Left renal pelvis (tissue), 4 donors: Measurements from ENCODE around the gene CAMK1D. TPM values are rescaled to one million over a fixed set of nuclear protein-coding genes. Genes with fewer than 3 reads are reported as not detected.

Source experiments
- DNase-seq, 4 donors: peaks; one replicate each; pipeline ENCODE4 v3.0.0-alpha.2; 2013; ENCODE audit warnings: low read depth in 4 of 4, low spot score in 3 of 4
- polyA plus RNA-seq, 4 donors: library from polyadenylated mRNA; unstranded; fragments of 120-200 nt; gene quantifications; one replicate each; pipeline ENCODE4 v1.2.1, GENCODE V29; 2013; ENCODE audit not compliant: insufficient read length in 4 of 4

CAMK1D gene
- polyA plus RNA-seq, 4 donors, result 11.1 to 20.6 (median 11.2) TPM

DNA sequence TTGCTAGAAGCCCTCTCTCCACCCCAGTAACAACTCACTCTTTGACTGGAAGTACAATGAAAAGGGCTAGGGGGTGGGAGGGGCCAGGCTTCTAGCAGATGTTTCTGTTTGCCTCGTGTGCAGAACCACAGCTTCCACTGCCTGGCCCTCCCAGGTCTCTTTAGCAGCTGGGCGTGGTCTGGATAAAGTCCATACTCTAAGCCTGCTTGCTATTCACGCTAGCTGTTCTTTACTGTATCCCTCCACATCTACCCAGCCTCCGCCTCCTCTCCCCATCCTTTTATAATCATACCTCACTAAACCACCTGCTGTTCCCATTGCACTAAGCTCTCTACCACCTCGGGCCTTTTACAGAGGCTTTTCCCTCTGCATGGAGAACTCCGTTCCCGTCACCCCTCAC is 288.8 kb downstream of the CAMK1D start:
- no peak for DNase-seq

DNA sequence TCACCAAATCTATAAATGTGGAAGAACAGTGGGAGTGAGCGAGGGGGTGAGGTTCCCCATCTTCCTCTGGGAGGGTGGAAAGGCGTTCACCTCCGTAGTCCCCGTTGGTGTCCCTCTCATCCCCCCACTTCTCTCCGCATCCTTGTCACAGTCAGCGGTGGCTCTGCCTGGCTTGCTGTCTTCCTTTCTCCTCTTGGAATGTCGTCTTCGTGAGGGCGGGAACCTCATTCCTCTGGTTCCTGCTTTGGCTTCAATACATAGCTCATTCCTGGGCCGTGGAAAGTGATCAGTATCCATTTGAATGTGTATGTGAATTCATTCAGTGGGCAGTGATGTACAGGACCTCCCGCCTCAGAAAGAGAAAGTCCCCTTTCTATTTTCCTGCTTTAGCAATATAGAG is 289.4 kb downstream of the CAMK1D start:
- DNase-seq, result no peak

DNA sequence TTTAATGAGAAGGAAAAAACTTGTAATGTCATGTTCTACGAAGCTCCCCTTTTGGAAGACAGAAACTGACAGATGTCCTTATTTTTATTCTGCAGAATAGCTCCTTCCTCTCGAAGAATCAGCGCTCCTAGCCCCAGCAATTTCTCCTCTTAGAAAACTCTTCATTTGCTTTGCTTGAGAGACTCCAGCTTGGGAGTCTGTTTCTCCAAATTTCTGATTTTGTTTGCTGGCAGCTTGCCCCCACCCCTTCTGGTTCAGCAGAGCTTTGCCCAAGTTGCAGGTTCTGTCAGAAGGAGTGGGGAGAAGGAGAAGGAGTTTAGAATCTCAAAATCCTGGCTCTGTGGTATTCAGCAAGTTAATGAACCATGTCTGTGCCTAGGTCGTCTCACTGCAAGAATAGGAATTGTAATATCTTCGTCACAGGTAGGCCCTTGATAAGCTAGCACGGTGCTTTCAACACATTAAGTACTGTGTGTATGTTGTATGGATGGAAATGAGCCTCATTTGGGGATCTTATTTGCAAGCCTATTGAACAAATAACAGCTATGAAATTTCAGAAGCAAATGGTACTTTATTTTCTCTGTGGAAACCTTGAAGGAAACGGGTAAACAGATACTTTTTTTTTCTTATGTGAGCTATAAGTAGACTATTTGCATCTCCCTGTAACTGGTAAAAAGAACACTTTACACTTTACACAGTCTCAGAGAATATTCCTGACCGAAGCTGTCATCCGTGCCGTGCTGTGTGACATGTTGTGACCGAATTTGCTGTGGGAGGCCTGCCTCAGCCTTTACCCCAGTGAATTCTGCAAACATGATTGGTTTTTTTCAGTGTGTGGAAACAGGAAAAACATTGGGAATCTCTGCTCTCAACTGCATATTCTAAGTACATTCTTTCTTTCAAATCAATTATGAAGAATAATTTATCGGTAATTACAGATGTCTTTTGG is 290.9 kb downstream of the CAMK1D start:
- no peak for DNase-seq

DNA sequence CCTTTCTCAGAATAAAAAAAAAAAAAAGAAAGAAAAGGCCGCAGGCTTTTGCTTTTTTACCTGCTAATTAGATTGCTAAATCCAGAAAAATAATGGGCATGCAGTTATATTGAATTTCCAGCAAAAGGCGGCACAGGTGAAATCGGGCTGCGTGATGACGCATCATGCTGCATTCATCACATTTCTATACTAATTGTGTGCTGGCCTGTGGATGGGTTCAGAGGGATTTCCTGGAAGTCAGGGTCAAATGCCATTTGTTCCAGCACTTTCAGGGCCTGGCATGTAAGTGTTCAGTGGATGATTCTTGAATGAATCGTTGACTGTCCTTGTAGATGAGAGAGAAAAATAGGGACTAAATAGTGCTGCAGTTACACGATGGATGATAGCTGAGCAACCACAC is 292.7 kb downstream of the CAMK1D start:
- no peak for DNase-seq

- no peak for DNase-seq
These were observed 293.9 kb downstream of the CAMK1D start for GRCh38 chr10:12643279-12643678.

DNA sequence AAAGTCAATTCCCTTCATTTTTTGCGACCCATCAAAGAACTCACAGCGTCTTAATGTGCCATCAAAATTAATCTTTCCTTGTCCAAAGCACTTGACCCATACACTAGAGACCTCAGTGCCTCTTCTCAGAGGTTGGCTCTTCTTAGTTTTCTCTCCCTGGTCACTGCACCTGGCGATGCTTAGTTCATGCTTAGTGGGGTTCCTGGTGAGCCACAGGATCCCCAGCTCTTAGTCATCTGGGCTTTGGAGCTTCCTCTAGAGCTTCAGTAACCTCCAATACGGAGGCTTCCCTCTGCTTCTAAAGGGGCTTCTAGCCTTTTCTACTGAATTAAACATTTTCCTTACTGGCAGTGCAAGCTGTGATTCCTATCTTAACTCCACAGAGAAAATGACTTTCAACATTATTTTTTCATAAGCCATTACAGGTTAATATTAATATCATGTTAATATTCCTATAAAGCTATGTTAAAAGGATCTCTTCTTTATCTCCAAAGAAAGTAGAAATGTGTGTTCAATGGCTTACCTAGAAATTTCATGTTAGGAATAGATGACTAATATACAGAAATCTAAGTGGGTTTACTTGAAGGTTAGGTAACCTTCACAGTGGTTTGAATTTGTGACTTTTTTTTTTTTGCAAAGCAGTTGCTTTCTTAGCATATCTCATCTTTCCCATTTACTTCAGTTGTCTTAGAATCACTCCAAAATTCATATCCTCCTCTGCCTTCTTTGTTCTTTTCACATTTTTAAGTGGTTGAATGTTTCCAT is 295.2 kb downstream of the CAMK1D start:
- no peak for DNase-seq

DNA sequence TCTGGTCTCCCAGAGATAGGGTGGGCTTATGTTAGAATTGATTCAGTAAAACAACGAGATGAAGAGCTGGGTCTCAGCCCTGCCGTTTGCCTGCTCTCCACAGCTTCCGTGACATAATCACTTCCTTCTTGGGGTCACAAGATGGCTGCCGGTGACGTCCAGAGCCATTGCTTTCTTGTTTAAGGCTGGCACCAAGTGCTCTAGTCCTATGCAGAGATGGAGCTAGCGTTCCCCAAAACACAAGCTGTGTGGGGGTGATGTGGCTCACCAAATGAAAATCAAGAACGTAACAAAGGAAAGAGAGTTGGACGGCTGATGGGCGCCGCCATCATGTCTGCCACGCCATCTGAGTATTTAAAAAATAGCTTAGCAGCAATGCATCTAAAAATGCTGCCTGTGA is 296.1 kb downstream of the CAMK1D start:
- DNase-seq, result no peak

DNA sequence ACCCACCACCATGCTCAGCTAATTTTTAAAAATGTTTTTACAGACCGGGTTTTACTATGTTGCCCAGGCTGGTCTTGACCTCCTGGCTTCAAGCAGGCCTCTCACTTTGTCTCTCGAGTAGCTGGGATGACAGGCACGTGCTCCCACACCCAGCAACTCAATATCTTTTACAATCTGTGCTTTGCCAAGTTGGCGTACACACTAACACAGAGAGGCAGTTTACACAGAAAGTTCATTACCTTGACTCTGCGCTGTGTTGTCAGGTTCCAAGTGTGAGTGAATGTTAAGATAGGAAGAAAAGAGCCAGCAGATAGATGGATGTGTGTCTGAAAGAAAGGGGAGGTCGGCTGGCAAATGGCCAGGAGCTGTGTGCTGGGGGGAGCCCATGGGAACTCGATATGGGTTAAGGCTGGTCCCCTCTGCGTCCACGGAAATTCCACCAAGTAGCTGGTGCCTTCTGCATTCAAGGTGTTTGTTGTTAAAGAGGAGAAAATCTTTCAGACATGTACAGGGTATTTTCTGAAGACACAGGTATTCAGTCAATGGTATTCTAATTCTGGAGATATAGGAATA is 299.8 kb downstream of the CAMK1D start:
- DNase-seq, result no peak

GRCh38 chr10:12650122-12650521 is 300.8 kb downstream of the CAMK1D start:
- DNase-seq, result no peak

- DNase-seq, result no peak
These were observed 301.4 kb downstream of the CAMK1D start for GRCh38 chr10:12650538-12651298.

DNA sequence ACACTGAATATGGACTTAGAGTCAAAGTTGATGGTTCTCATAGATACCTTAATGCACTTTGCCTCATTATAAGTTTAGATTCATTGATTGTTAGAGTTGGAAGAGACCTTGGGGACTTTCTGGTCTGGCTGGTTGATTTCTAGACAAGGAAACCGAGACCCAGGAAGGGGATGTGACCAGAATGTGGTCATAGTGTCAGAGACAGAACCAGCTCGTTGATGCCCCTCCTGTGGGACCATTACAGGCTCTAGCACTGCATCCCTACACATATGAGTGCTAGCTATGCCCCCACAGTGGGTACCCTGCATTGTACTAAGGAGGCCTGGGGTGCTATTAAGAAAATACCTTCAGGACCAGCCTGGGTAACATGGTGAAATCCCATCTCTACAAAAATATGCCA is 306.6 kb downstream of the CAMK1D start:
- no peak for DNase-seq

DNA sequence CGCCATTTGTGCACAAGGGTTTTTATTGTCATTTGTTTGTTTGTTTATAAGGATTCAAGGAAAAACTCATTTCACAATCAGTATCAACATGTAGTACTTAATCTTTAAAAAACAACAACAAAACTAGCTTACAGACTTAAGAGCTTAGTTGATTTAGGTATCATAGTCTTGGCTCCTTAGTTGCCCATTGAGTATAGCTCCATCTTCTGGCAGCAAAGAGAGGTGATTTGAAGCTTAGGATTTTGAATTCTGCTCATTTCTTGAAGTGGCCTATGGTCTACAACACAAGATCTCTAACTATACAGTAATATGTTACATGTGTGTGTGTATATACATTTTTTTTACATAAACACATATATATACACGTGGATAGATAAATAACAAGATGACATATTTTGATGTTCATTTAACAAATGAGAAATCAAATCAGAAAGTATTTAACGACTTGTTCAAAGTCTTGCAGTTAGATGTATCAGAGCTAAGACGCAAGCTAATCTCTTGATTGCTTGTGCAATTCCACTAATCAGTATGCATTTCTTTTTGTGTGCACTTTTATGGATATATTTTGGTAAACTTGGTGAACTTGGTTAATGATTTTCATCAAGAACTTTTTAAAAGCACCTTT is 307.3 kb downstream of the CAMK1D start:
- DNase-seq, result no peak

DNA sequence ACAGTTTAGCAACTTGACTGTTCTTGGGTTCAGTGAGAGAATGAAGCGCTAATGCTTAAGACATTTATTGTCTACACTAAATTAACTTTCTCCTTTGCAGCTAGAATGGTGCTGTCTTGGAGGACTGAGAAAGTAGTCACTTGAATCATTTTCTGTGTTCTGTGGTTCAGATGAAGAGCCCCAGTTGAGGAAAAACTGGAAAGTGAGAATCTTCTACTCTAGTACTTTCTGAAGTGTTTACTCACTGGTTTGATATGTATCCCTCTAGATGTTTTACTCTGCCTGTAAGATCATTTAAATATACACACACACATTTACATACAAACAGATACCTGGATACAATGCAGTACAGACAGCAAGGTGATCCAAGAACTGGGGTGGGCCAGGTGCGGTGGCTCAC is 308.1 kb downstream of the CAMK1D start:
- DNase-seq, result no peak

GRCh38 chr10:12658526-12658925 is 309.2 kb downstream of the CAMK1D start:
- no peak for DNase-seq

DNA sequence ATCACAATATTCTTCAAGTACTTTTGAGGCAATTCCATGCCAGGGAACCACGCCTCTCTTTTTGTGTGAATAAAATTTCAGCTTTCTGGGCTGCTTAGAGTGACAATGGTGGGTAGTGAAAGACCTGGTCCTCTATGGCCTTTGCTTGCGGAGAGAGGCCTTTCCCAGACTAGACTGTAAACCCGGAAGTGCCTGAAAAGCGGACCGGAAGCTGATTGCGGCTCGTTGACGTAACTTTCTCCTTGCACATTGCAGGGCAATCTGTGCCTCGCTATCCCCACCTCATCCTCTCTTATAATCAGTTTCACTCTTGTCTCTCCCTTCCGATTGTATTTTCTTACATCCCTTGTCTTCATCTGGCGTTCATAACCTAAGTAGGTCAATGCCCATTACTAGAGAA is 310.4 kb downstream of the CAMK1D start:
- DNase-seq, result no peak

- DNase-seq, result no peak
These were observed 311.5 kb downstream of the CAMK1D start for GRCh38 chr10:12660812-12661211.

DNA sequence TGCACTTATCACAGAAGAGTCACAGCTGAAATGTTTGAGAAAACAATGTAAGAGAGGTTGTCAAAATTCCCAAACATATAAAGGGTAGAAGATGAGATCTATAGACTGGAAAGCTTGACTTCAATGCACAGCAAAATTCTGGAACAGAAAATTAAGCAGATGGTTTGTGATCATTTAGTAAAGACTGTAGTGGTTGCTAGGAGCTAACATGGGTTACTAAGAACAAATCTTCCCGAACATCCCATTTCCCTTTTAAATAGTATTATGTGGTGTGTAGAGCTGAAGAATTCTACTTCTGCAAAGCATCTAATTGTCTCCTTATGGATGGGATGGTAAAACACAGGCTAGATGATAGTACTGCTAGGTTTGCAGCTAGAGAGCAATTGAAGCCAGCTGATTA is 312.3 kb downstream of the CAMK1D start:
- DNase-seq, result no peak

- no peak for DNase-seq
These were observed 314.5 kb downstream of the CAMK1D start for GRCh38 chr10:12663863-12664262.

DNA sequence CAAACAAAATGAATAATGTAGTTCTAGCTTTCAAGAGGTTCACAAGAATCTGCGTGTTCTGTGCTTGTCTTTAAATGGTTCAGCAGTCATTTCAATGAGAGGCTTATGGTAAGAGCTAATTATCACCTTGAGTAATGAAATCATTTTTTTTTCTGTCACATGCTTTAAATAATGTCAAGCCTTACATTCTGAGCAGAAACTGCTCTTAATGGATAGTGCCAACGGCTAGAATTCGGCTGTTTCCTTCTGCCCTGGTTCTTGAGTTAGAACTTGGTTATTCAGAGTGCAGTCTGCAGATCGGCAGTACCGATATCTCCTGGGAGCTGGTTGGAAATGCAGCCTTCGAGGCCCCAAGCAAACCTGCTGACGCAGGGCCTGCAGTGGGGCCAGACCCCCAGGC is 316.2 kb downstream of the CAMK1D start:
- no peak for DNase-seq

DNA sequence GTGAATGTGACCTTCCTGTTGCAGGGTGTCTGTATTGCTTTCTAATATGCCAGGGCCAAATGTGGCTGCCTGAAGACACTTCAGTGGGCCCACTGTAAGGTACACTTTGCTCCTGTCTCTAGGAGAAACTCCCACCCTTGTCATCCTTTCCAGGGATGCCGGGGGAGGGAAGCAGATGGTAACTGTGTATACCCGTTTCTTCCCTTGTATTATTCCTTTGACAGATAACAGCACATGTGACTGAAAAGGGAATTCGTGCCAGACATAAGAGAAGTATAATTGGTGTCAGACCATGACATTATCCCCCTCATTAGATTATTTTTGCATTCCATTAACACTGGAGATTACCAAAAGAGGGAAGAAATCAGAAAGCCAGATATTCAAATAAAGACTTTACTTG is 317.7 kb downstream of the CAMK1D start:
- DNase-seq, result no peak
